HL-60 (cell line): ENCODE data around the gene OGFOD3.

Experiments
- DNase-seq, 2 experiments: peaks; one replicate each; pipeline ENCODE4 v3.0.0-alpha.2; 2010 to 2020; ENCODE audit warnings: low read depth in 1 of 2, low spot score in 1 of 2
- H3K27ac ChIP-seq: fragments of 250-450 bp; sonication (Bioruptor Pico); replicated peaks from 2 replicates; pipeline ENCODE4 v1.5.1; 2020; ENCODE audit warnings: mild to moderate bottlenecking, moderate library complexity
- H3K27me3 ChIP-seq: fragments of 250-450 bp; sonication (Bioruptor Pico); 2 replicates; pipeline ENCODE4 v1.5.1; 2021; ENCODE audit warnings: mild to moderate bottlenecking, moderate library complexity; ENCODE audit not compliant: insufficient read depth, poor library complexity, severe bottlenecking
- H3K4me3 ChIP-seq: replicated peaks from 2 replicates; pipeline ENCODE4 v1.5.1; 2011; ENCODE audit warnings: mild to moderate bottlenecking, control low read depth, low read length; ENCODE audit not compliant: insufficient read depth
- GABPA ChIP-seq: IDR thresholded peaks from 2 replicates; pipeline ENCODE4 v1.6.1; 2012; ENCODE audit warnings: low read depth
- POLR2AphosphoS5 ChIP-seq: IDR thresholded peaks from 2 replicates; pipeline ENCODE4 v1.6.1; 2012; ENCODE audit warnings: low read depth
- REST ChIP-seq: IDR thresholded peaks from 2 replicates; pipeline ENCODE4 v1.6.1; 2012; ENCODE audit warnings: low read depth; ENCODE audit not compliant: insufficient replicate concordance
- SPI1 ChIP-seq: IDR thresholded peaks from 2 replicates; pipeline ENCODE4 v1.6.1; 2012; ENCODE audit warnings: low read depth, mild to moderate bottlenecking, borderline replicate concordance
- TF ChIP-seq, protein P1 (sequence below): IDR thresholded peaks from one replicate; pipeline ENCODE4 v1.5.1; 2011; ENCODE audit warnings: low read length, control low read depth, inconsistent platforms; ENCODE audit not compliant: insufficient read depth

Gene OGFOD3

DNA sequence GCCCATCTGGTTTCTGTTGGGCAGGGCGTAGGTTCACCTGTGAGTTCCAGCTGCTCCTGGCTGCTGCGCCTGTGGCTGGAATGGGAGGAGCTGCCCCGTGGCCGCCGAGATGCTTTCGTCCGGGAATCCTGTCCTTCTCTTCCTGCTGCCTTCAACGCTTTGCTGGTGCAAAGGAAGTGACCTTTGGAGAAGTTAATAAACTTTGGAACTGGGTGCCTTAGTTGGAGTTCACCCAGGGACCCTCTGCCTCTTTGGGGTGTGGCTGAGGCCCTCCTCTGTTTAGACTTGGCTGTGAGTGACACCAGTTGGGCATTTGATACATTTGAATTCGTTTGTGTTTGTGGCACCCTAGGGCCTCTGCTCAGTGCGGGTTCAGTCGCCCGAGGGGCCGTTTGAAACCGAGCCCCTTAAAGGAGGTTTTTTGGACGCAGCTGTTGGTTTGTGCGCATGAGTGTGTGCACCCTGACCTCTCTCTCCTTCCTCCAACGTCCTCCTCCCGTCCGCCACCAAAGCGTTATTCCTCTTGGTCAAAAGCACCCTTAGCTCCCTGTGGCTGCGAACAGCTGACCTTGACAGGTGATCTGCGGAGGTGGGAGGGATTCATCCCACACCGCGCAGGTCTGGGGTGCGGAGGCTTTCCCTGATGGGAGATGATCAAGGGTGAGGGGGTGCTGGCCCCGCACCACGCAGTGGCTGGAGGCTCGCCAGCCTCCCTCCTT, 75.9 kb downstream of the OGFOD3 start:
- TF ChIP-seq GABPA (no peak), SPI1 (no peak), POLR2AphosphoS5 (no peak), REST (no peak)
- TF ChIP-seq, protein P1, sequence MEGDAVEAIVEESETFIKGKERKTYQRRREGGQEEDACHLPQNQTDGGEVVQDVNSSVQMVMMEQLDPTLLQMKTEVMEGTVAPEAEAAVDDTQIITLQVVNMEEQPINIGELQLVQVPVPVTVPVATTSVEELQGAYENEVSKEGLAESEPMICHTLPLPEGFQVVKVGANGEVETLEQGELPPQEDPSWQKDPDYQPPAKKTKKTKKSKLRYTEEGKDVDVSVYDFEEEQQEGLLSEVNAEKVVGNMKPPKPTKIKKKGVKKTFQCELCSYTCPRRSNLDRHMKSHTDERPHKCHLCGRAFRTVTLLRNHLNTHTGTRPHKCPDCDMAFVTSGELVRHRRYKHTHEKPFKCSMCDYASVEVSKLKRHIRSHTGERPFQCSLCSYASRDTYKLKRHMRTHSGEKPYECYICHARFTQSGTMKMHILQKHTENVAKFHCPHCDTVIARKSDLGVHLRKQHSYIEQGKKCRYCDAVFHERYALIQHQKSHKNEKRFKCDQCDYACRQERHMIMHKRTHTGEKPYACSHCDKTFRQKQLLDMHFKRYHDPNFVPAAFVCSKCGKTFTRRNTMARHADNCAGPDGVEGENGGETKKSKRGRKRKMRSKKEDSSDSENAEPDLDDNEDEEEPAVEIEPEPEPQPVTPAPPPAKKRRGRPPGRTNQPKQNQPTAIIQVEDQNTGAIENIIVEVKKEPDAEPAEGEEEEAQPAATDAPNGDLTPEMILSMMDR = no peak
- no peak for DNase-seq
- Histone ChIP-seq H3K27me3 (no peaks in the 10 kb centered on the region), H3K4me3 (no peak overlapping the region), H3K27ac (no peak overlapping the region)

- Histone ChIP-seq H3K27me3 (no peaks in the 10 kb centered on the region), H3K4me3 (no peak overlapping the region)
- peak; percentile 64 to 91 for DNase-seq
Observed at GRCh38 chr17:82339634-82340580, 78.5 kb downstream of the OGFOD3 start.

More at GRCh38 chr17:82339634-82340580, 78.5 kb downstream of the OGFOD3 start:
- TF ChIP-seq GABPA = no peak
- no peak for TF ChIP-seq POLR2AphosphoS5
- no peak for TF ChIP-seq SPI1
- no peak for TF ChIP-seq REST
- TF ChIP-seq, protein P1 = no peak
- H3K27ac ChIP-seq = no peak overlapping the region
